DND-41 (cell line): Measurements from ENCODE around the gene ACSL1.

Source experiments
- CTCF ChIP-seq: IDR thresholded peaks from 2 replicates; pipeline ENCODE4 v1.5.1; 2012; ENCODE audit warnings: borderline replicate concordance, low read length, moderate library complexity, mild to moderate bottlenecking; ENCODE audit not compliant: poor library complexity, severe bottlenecking; ENCODE audit errors: extremely low read depth
- EZH2 ChIP-seq: IDR thresholded peaks from 3 replicates; pipeline ENCODE4 v1.6.1; 2012; ENCODE audit warnings: borderline replicate concordance, low read depth, mild to moderate bottlenecking, moderate library complexity, low read length, inconsistent platforms; ENCODE audit not compliant: severe bottlenecking

GRCh38 chr4:184782731-184783373 is 42.9 kb downstream of the ACSL1 start:
- TF ChIP-seq CTCF (no peak), EZH2 (no peak)
